DMS53 treated with DMSO at 0.1 percent for 48 hours (cell line): ENCODE data around the gene BHLHE23.

ENCODE experiments used
- DNase-seq: peaks from one replicate; lab custom pipeline; 2025; ENCODE audit not compliant: unreplicated experiment; lab: John Stamatoyannopoulos, UW

The BHLHE23 gene

GRCh38 chr20:63026582-63027165, 19.9 kb upstream of the BHLHE23 start:
- DNase-seq = no peak

- no peak for DNase-seq
Observed at GRCh38 chr20:63025534-63026331, 19.0 kb upstream of the BHLHE23 start.

GRCh38 chr20:63024573-63025392, 18.0 kb upstream of the BHLHE23 start:
- no peak for DNase-seq

- no peak for DNase-seq
Observed at GRCh38 chr20:63023936-63024571, 17.3 kb upstream of the BHLHE23 start.

- no peak for DNase-seq
Observed at GRCh38 chr20:63023071-63023935, 16.5 kb upstream of the BHLHE23 start.

- DNase-seq = no peak
Observed at GRCh38 chr20:63022501-63022900, 15.7 kb upstream of the BHLHE23 start.

- DNase-seq = no peak
Observed at GRCh38 chr20:63021356-63022321, 14.9 kb upstream of the BHLHE23 start.

- no peak for DNase-seq
Observed at GRCh38 chr20:63020681-63021080, 13.9 kb upstream of the BHLHE23 start.

- no peak for DNase-seq
Observed at GRCh38 chr20:63017826-63018411, 11.2 kb upstream of the BHLHE23 start.

- DNase-seq = no peak
Observed at GRCh38 chr20:63017076-63017825, 10.5 kb upstream of the BHLHE23 start.

- DNase-seq = no peak
Observed at GRCh38 chr20:63016514-63017075, 9.8 kb upstream of the BHLHE23 start.

- no peak for DNase-seq
Observed at GRCh38 chr20:63015662-63016361, 9.0 kb upstream of the BHLHE23 start.

GRCh38 chr20:63015147-63015661, 8.4 kb upstream of the BHLHE23 start:
- DNase-seq = no peak

- no peak for DNase-seq
Observed at GRCh38 chr20:63014710-63015109, 7.9 kb upstream of the BHLHE23 start.

GRCh38 chr20:63014287-63014686, 7.5 kb upstream of the BHLHE23 start:
- no peak for DNase-seq

- DNase-seq = no peak
Observed at GRCh38 chr20:63013207-63013606, 6.4 kb upstream of the BHLHE23 start.

GRCh38 chr20:63011798-63012197, 5.0 kb upstream of the BHLHE23 start:
- DNase-seq = no peak
